Stimulated activated naive CD4-positive, alpha-beta T cell (primary cell): ENCODE measurements around the gene TJP1.
"Not testable (repeated sequence)": the region's sequence is repeated elsewhere in the genome, so short reads cannot be mapped to it uniquely, and the experiment has no call there.

Source experiments
- DNase-seq, 6 experiments: peaks; one replicate each; lab custom pipeline; 2025; lab: John Stamatoyannopoulos, UW

TJP1 gene

DNA sequence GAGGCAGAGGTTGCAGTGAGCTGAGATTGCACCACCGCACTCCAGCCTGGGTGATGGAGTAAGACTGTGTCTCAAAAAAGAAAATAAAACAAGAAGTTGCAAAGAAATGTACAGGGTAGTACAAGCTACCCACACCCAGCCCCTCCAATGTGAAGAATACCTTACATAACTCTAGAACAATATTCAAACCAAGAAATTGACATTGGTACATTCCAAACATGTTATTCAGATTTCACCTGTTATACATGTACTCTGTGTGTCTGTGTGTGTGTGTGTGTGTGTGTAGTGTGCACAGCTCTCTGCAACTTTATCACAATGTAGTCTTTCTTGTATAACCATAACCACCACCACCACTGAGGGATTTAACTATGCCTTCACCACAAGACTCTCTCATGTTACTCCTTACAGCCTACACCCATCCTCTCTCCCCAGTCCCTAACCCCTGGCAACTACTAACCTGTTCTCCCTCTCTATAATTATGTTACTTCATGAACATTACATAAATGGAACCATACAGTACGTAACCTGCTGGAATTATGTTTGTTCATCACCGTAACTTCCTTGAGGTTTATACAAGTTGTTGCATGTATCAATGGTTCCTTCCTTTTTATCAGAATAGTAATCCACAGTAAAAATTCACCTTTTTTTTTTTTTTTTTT lies 16.2 kb upstream of the TJP1 start:
- no peak for DNase-seq

DNA sequence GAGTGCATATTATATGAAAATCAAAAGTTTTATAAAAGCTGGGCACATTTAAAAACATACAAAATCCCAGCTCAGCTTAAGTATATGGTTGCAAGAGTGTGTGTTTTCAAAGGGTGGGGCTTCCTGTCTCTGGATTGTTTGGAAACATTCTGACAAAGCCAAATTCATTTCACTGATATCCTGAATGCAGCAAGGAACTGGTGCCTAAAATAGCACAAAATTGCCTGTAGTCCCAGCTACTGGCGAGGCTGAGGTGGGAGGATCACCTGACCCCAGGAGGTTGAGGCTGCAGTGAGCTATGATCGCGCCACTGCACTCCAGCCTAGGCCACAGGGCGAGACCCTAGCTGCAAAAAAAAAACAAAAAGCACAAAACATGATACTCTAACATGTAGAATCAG lies 13.0 kb upstream of the TJP1 start:
- DNase-seq: no peak

DNA sequence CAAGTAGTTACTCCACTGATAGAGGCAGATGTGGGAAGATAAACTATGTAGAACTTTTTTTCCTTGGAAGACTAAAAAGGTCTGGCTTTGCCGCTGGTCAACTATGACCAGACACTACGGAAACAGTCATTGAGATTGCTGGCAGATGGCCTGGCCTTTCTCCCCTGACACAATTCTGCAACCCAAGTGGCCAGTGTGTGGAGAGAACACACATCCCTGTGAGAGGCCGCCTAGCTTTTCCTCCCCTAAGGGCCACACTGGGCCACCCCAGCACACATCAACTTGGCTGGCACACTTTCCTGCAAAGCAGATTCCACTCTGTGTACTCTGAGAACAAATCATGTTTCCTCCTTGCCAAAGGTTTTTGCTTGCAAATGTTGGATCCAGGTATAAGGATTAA lies 10.4 kb upstream of the TJP1 start:
- no peak for DNase-seq

GRCh38 chr15:29826908-29827820 lies 4.9 kb upstream of the TJP1 start:
- no peak for DNase-seq

- DNase-seq: peak in 5 of 6 experiments; percentile 10 to 84 (median 75)
Observed at GRCh38 chr15:29825227-29825626, 3.0 kb upstream of the TJP1 start.

DNA sequence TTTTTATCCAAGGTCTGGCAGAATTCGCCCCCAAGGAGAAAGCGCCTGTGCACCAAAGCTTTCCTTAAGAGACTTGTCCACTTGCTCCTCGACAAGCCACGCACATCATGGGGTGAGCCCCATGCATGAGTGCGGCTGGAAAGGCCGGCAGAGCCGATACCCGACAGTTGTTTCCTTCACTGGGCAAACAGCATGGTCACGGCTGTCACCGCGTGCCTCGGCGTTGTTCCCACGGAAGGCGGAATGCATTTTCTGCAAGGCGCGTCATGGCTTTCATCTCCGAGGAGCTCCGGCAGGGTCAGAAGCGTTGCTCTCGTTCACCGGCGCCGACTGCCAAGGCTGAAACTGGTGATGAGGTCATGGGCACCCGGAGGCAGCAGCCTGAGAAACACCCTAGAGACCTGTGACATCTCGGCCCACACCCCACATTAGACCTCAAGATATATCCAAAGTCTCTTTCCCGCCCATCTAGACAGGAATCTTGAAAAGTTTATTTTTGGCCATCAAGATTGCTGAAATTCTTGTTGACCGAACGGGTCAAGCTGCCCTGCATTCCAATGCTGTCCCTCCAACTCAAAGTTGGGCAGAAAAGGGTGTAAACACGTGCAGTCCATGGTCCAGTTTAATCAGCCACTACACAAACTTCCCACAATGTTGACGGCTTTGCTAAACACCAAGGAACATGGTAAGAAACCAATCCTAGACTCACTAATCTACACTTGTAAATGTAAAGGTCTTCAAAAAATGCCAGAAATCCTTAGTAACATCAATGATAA lies 604 bp upstream of the TJP1 start:
- peak in 1 of 6 experiments; percentile 11 for DNase-seq

- DNase-seq: peak in 2 of 6 experiments; percentile 15 to 21
Observed at GRCh38 chr15:29821416-29822099, 710 bp downstream of the TJP1 start.

DNA sequence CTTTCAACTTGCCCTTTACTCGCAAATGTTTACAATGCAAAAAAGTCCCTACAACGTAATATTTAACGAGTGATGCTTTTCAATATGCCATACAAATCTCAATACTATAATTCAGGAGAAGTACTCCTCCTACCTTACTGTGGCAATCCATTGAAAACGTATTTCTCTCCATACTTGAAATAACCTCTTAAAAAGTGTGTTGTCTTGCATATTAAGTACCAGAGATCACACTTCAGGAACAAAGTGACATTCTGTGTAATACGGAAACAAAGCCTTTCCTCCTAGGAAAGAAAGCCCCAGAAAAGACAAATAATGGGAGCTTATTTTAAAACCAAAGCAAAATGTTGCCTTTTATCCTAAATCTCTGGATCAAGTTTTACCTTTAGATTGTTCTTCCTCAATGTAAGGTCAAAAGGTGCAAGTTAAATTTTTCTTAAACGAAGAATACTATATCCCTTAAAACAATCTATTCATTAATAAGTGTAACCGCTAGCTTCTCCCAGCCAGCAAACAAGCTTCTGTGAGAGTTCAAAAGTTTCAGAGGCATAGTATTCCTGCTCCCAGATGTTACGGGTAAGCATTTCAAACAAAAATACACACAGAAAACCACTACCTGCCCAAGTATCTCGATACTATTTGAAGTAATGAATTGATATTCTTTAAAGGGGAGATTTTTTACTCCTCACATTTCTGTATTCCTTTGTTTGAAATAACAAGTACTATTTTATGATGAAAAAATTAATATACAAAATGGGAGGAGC lies 1.7 kb downstream of the TJP1 start:
- DNase-seq: no peak

- DNase-seq: no peak
Observed at GRCh38 chr15:29819979-29820378, 2.3 kb downstream of the TJP1 start.

DNA sequence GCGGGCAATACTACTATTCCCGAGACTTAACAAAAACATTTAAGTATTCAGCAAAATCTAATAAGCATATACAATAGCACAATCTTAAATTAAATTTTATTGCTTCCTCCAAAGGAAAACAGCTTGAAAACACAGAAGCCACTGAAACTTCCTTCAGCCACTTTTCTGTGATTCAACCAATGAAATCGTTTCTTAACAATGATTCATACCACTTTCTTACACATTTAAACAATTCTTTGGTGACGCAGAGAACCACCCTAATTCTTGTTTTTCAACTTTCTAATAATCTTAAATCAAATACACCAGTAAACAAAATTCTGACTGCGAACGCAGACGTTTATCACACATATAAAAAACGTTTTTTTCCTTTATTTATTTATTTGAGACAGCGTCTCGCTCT lies 4.1 kb downstream of the TJP1 start:
- no peak for DNase-seq

- not testable (repeated sequence) for DNase-seq
Observed at GRCh38 chr15:29817455-29817854, 4.8 kb downstream of the TJP1 start.

- DNase-seq: no peak
Observed at GRCh38 chr15:29815000-29815710, 7.1 kb downstream of the TJP1 start.

GRCh38 chr15:29813009-29813408 lies 9.3 kb downstream of the TJP1 start:
- DNase-seq: no peak

GRCh38 chr15:29812384-29812694 lies 9.9 kb downstream of the TJP1 start:
- DNase-seq: no peak

GRCh38 chr15:29811691-29812383 lies 10.4 kb downstream of the TJP1 start:
- no peak for DNase-seq

- DNase-seq: no peak
Observed at GRCh38 chr15:29805708-29806104, 16.6 kb downstream of the TJP1 start.

DNA sequence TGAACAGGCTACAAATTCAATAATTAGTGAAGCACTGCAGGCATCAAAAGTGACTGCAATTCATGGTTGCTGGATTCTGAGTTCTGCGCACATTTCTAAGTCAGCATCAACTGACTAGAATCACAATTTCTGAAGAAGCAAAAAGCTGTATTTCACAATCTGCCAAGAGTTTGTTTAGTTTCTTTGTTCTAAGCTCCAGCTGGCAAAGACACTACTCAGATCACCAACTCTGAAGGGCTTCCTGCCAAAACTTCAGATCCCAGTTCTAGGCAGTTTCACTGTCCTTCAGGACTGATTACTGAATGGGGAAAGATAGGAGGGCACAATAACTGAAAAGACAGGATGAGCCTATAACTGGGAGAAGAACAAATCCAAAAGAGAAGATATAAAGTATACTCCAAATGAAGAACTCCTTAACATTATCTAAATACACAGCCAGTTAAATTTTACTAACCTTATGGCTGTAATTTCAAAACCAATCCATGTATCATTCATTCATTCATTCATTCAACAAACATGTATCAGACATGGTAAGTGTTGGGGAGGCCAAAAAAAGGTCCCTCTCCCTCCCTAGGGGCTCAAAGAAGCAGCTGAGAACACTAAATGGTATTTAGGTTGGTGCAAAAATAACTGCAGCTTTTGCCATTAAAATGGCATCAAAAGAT lies 17.1 kb downstream of the TJP1 start:
- no peak for DNase-seq

DNA sequence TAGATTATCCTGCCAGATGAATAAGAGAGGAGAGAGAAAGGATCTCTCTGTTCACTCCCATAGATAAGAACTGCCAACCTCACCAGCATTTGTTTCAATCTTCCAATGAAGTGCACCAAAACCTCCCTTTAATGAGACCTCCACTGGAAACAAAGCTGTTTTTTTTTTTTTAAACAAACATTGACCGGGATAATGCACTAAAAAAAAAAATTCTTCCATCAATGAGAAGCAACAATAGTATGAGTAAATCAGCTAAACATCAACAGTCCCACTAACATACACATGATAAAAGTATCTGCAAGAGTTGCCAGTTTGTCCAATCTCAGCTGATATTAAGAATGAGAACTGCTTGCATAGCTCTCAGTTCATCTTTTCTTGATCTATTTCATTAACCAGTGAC lies 19.9 kb downstream of the TJP1 start:
- DNase-seq: no peak

- no peak for DNase-seq
Observed at GRCh38 chr15:29800491-29801366, 21.5 kb downstream of the TJP1 start.
